HTR-8/SVneo (cell line): ENCODE measurements around the gene CDCA5.

Experiments used
- DNase-seq: peaks from one replicate; pipeline ENCODE4 v3.0.0; 2011; ENCODE audit warnings: low spot score, mixed read lengths; ENCODE audit not compliant: insufficient read length
- FAIRE-seq: peaks from 2 replicates; lab custom pipeline; 2011; peaks lifted over from hg19 to GRCh38; lab: Jason Lieb, UNC

Gene CDCA5

GRCh38 chr11:65078151-65078550, 5.7 kb downstream of the CDCA5 start:
- DNase-seq (no peak), FAIRE-seq (no peak)

GRCh38 chr11:65077451-65077850, 6.4 kb downstream of the CDCA5 start:
- DNase-seq (no peak), FAIRE-seq (no peak)

GRCh38 chr11:65072631-65072966, 11.2 kb downstream of the CDCA5 start:
- no peak for DNase-seq
- FAIRE-seq = no peak

GRCh38 chr11:65071907-65072630, 11.8 kb downstream of the CDCA5 start:
- no peak for FAIRE-seq

GRCh38 chr11:65069217-65069616, 14.6 kb downstream of the CDCA5 start:
- FAIRE-seq (no peak), DNase-seq (no peak)

More at GRCh38 chr11:65071907-65072630, 11.8 kb downstream of the CDCA5 start:
- DNase-seq = no peak

GRCh38 chr11:65067446-65067845, 16.4 kb downstream of the CDCA5 start:
- FAIRE-seq (no peak), DNase-seq (no peak)

GRCh38 chr11:65066805-65067291, 17.0 kb downstream of the CDCA5 start:
- DNase-seq = no peak
- FAIRE-seq = no peak

GRCh38 chr11:65066315-65066714, 17.5 kb downstream of the CDCA5 start:
- FAIRE-seq (no peak), DNase-seq (no peak)

- FAIRE-seq (no peak), DNase-seq (no peak)
Observed at GRCh38 chr11:65065851-65066250, 18.0 kb downstream of the CDCA5 start.

GRCh38 chr11:65064847-65065240, 19.0 kb downstream of the CDCA5 start:
- DNase-seq (no peak), FAIRE-seq (no peak)

- no peak for FAIRE-seq
- DNase-seq = no peak
Observed at GRCh38 chr11:65063532-65063931, 20.3 kb downstream of the CDCA5 start.

GRCh38 chr11:65060913-65061408, 22.9 kb downstream of the CDCA5 start:
- FAIRE-seq = no peak
- DNase-seq = no peak

- DNase-seq (no peak), FAIRE-seq (no peak)
Observed at GRCh38 chr11:65059959-65060824, 23.6 kb downstream of the CDCA5 start.

- FAIRE-seq = no peak
- DNase-seq = no peak
Observed at GRCh38 chr11:65059523-65059922, 24.3 kb downstream of the CDCA5 start.

- no peak for DNase-seq
- FAIRE-seq = no peak
Observed at GRCh38 chr11:65058419-65059054, 25.3 kb downstream of the CDCA5 start, which contains the start of gene NAALADL1. Gene NAALADL1 (minus strand): TSS chr11:65058553. CDS start chr11:65058521, 32 bp downstream.

- FAIRE-seq (no peak), DNase-seq (no peak)
Observed at GRCh38 chr11:65058012-65058411, 25.8 kb downstream of the CDCA5 start.

- DNase-seq (no peak), FAIRE-seq (no peak)
Observed at GRCh38 chr11:65057526-65057925, 26.3 kb downstream of the CDCA5 start.

GRCh38 chr11:65056999-65057398, 26.8 kb downstream of the CDCA5 start:
- no peak for DNase-seq
- FAIRE-seq = no peak

- no peak for FAIRE-seq
- no peak for DNase-seq
Observed at GRCh38 chr11:65055538-65055937, 28.3 kb downstream of the CDCA5 start.

GRCh38 chr11:65053827-65054508, 29.9 kb downstream of the CDCA5 start:
- FAIRE-seq = no peak
- DNase-seq = no peak
